Astrocyte (in vitro differentiated cells and primary cell): Measurements from ENCODE around the gene TEAD1.

Experiments used
- CTCF ChIP-seq: IDR thresholded peaks from 2 replicates; pipeline ENCODE4 v1.5.1; 2011; ENCODE audit warnings: low read depth, mild to moderate bottlenecking, inconsistent platforms, low read length, moderate library complexity; ENCODE audit not compliant: insufficient read depth
- EZH2 ChIP-seq: IDR thresholded peaks from 2 replicates; pipeline ENCODE4 v1.6.1; 2012; ENCODE audit warnings: mild to moderate bottlenecking, low read length, inconsistent platforms; ENCODE audit not compliant: insufficient read depth

- TF ChIP-seq CTCF (no peak), EZH2 (no peak)
These were observed 6.1 kb upstream of the TEAD1 start for GRCh38 chr11:12668166-12668565.
